IMR-90 (cell line): ENCODE data around the gene CCDC90B. TPM values are rescaled to one million over a fixed set of nuclear protein-coding genes. Genes with fewer than 3 reads are reported as not detected.

Experiments
- ATAC-seq: fragments of 200-7000 bp; cut with Tn5 transposase; 2 replicates; pipeline ENCODE4 v1.9.1; 2020; ENCODE audit warnings: low read depth, mild to moderate bottlenecking, moderate library complexity
- BruUV-seq: library from RNA; stranded (reverse); fragments of 400-500 nt; replicated peaks from 2 replicates; lab custom pipeline; 2021; lab: Mats Ljungman, UMichigan
- CTCF ChIA-PET: fragments of 300-600 bp; formaldehyde crosslinking; extraction: SDS; loops from one replicate; lab custom pipeline; 2021; ENCODE audit warnings: antibody characterized with exemption; lab: Yijun Ruan, JAX
- POLR2A ChIA-PET: fragments of 300-600 bp; sonication (Branson Sonifier 250); formaldehyde crosslinking; loops from one replicate; lab custom pipeline; 2022; ENCODE audit warnings: antibody characterized with exemption; ENCODE audit not compliant: unreplicated experiment; lab: Charles Lee
- DNase-seq: peaks from one replicate; pipeline ENCODE4 v3.0.0; 2013
- H2AFZ ChIP-seq: replicated peaks from 2 replicates; pipeline ENCODE3; 2013; ENCODE audit warnings: low read length, mild to moderate bottlenecking; ENCODE audit not compliant: poor library complexity
- H2AK5ac ChIP-seq: 2 replicates; pipeline ENCODE4 v1.6.1; 2013; ENCODE audit warnings: low read depth, low read length, inconsistent platforms
- H2AK9ac ChIP-seq: replicated peaks from 2 replicates; pipeline ENCODE3; 2013; ENCODE audit warnings: mild to moderate bottlenecking, low read depth, low read length, moderate library complexity; ENCODE audit not compliant: poor library complexity
- H2BK120ac ChIP-seq: 2 replicates; pipeline ENCODE4 v1.6.1; 2013; ENCODE audit warnings: low read depth, low read length, inconsistent platforms
- H2BK15ac ChIP-seq: 3 replicates; pipeline ENCODE4 v1.6.1; 2013; ENCODE audit warnings: low read depth, low read length, inconsistent platforms
- H2BK20ac ChIP-seq: 2 replicates; pipeline ENCODE4 v1.6.1; 2013; ENCODE audit warnings: low read depth, mild to moderate bottlenecking, inconsistent platforms, low read length, moderate library complexity
- H2BK5ac ChIP-seq: 2 replicates; pipeline ENCODE4 v1.6.1; 2013; ENCODE audit warnings: mild to moderate bottlenecking, low read depth, low read length, inconsistent platforms; ENCODE audit not compliant: poor library complexity, severe bottlenecking
- H3K14ac ChIP-seq: replicated peaks from 2 replicates; pipeline ENCODE4 v1.6.1; 2013; ENCODE audit warnings: low read depth, low read length, inconsistent platforms
- H3K18ac ChIP-seq: 2 replicates; pipeline ENCODE4 v1.6.1; 2013; ENCODE audit warnings: low read depth, low read length, control low read depth
- H3K23ac ChIP-seq: 2 replicates; pipeline ENCODE4 v1.6.1; 2013; ENCODE audit warnings: low read depth, low read length, inconsistent platforms
- H3K27ac ChIP-seq: 2 replicates; pipeline ENCODE4 v1.5.1; 2013; ENCODE audit warnings: mild to moderate bottlenecking, control low read depth, low read length; ENCODE audit not compliant: insufficient read depth
- H3K27me3 ChIP-seq: 2 replicates; pipeline ENCODE4 v1.6.1; 2013; ENCODE audit warnings: low read length; ENCODE audit not compliant: control insufficient read depth, insufficient read depth
- H3K36me3 ChIP-seq: 2 replicates; pipeline ENCODE4 v1.6.1; 2013; ENCODE audit warnings: low read length, mixed read lengths; ENCODE audit not compliant: control insufficient read depth, insufficient read depth
- H3K4ac ChIP-seq: 2 replicates; pipeline ENCODE4 v1.6.1; 2013; ENCODE audit warnings: low read depth, low read length, inconsistent platforms
- H3K4me1 ChIP-seq: 2 replicates; pipeline ENCODE4 v1.6.1; 2013; ENCODE audit warnings: low read length, mixed read lengths; ENCODE audit not compliant: control insufficient read depth, insufficient read depth
- H3K4me2 ChIP-seq: 2 replicates; pipeline ENCODE4 v1.6.1; 2013; ENCODE audit warnings: low read depth, mild to moderate bottlenecking, control low read depth, low read length, moderate library complexity
- H3K4me3 ChIP-seq: 2 replicates; pipeline ENCODE4 v1.5.1; 2013; ENCODE audit warnings: low read depth, mild to moderate bottlenecking, control low read depth, low read length, moderate library complexity; ENCODE audit not compliant: insufficient read depth
- H3K56ac ChIP-seq: 2 replicates; pipeline ENCODE4 v1.6.1; 2013; ENCODE audit warnings: low read length, inconsistent platforms; ENCODE audit not compliant: insufficient read depth; ENCODE audit errors: extremely low read depth
- H3K79me1 ChIP-seq, 2 experiments: 2 replicates each; pipeline ENCODE4 v1.6.1; 2013; ENCODE audit warnings: low read length in 2 of 2, inconsistent platforms in 1 of 2, low read depth in 1 of 2
- H3K9ac ChIP-seq: 2 replicates; pipeline ENCODE4 v1.6.1; 2013; ENCODE audit warnings: low read depth, low read length, control low read depth
- H3K9me1 ChIP-seq: 2 replicates; pipeline ENCODE4 v1.6.1; 2013; ENCODE audit warnings: low read length, inconsistent platforms; ENCODE audit not compliant: insufficient read depth
- H3K9me3 ChIP-seq: 2 replicates; pipeline ENCODE4 v1.6.1; 2013; ENCODE audit warnings: low read length; ENCODE audit not compliant: control insufficient read depth, insufficient read depth
- H4K20me1 ChIP-seq: 2 replicates; pipeline ENCODE4 v1.6.1; 2013; ENCODE audit warnings: low read length, inconsistent platforms; ENCODE audit not compliant: insufficient read depth
- H4K5ac ChIP-seq: 2 replicates; pipeline ENCODE4 v1.6.1; 2013; ENCODE audit warnings: mild to moderate bottlenecking, low read depth, low read length, control low read depth
- H4K8ac ChIP-seq, 2 experiments: 2 replicates each; pipeline ENCODE4 v1.6.1; 2013; ENCODE audit warnings: low read depth in 2 of 2, low read length in 2 of 2, control low read depth in 1 of 2, inconsistent platforms in 1 of 2
- H4K91ac ChIP-seq: 2 replicates; pipeline ENCODE4 v1.6.1; 2013; ENCODE audit warnings: low read depth, low read length, inconsistent platforms; ENCODE audit not compliant: insufficient read depth
- BHLHE40 ChIP-seq: fragments of 150-350 bp; IDR thresholded peaks from 2 replicates; pipeline ENCODE4 v1.6.1; 2016; ENCODE audit warnings: mild to moderate bottlenecking, low read depth, low read length
- CEBPB ChIP-seq: IDR thresholded peaks from 2 replicates; pipeline ENCODE4 v1.6.1; 2012; ENCODE audit warnings: low read depth, low read length, improper control_type of control experiment
- CHD1 ChIP-seq: IDR thresholded peaks from 2 replicates; pipeline ENCODE4 v1.6.1; 2012; ENCODE audit warnings: low read depth, low read length, improper control_type of control experiment
- CTCF ChIP-seq: conservative IDR thresholded peaks from 2 replicates; pipeline ENCODE4 v1.5.1; 2012; ENCODE audit warnings: mild to moderate bottlenecking, low read depth, low read length, improper control_type of control experiment
- ELK1 ChIP-seq: fragments of 150-350 bp; IDR thresholded peaks from 2 replicates; pipeline ENCODE4 v1.6.1; 2016; ENCODE audit warnings: low read depth, mild to moderate bottlenecking, low read length, moderate library complexity, borderline replicate concordance
- FOS ChIP-seq: fragments of 150-350 bp; IDR thresholded peaks from 2 replicates; pipeline ENCODE4 v1.6.1; 2016; ENCODE audit warnings: low read depth, low read length
- MAFK ChIP-seq: IDR thresholded peaks from 2 replicates; pipeline ENCODE4 v1.6.1; 2012; ENCODE audit warnings: low read depth, low read length, improper control_type of control experiment
- MAZ ChIP-seq: IDR thresholded peaks from 2 replicates; pipeline ENCODE4 v1.6.1; 2012; ENCODE audit warnings: low read depth, mild to moderate bottlenecking, low read length, improper control_type of control experiment, moderate library complexity, borderline replicate concordance
- MXI1 ChIP-seq: IDR thresholded peaks from 2 replicates; pipeline ENCODE4 v1.6.1; 2012; ENCODE audit warnings: low read depth, mild to moderate bottlenecking, low read length, moderate library complexity, borderline replicate concordance
- NFE2L2 ChIP-seq: fragments of 150-350 bp; IDR thresholded peaks from 2 replicates; pipeline ENCODE4 v1.6.1; 2016; ENCODE audit warnings: low read depth, mild to moderate bottlenecking, low read length
- POLR2A ChIP-seq: IDR thresholded peaks from 2 replicates; pipeline ENCODE4 v1.6.1; 2012; ENCODE audit warnings: mild to moderate bottlenecking, low read depth, low read length
- RAD21 ChIP-seq: IDR thresholded peaks from 2 replicates; pipeline ENCODE4 v1.6.1; 2012; ENCODE audit warnings: low read length, improper control_type of control experiment
- RCOR1 ChIP-seq: IDR thresholded peaks from 2 replicates; pipeline ENCODE4 v1.6.1; 2012; ENCODE audit warnings: mild to moderate bottlenecking, low read length, improper control_type of control experiment; ENCODE audit not compliant: insufficient replicate concordance
- RFX5 ChIP-seq: IDR thresholded peaks from 2 replicates; pipeline ENCODE4 v1.8.0; 2012; ENCODE audit warnings: low read depth, mild to moderate bottlenecking, low read length, moderate library complexity
- SMC3 ChIP-seq: fragments of 150-350 bp; IDR thresholded peaks from 2 replicates; pipeline ENCODE4 v1.6.1; 2016; ENCODE audit warnings: low read depth, mild to moderate bottlenecking, antibody characterized with exemption, low read length, moderate library complexity
- USF2 ChIP-seq: fragments of 150-350 bp; IDR thresholded peaks from 2 replicates; pipeline ENCODE4 v1.6.1; 2017; ENCODE audit warnings: mild to moderate bottlenecking, antibody characterized with exemption, low read length, low read depth
- WGBS, 2 experiments: methylation state at CpG; one replicate each; pipeline versions ENCODE4 v1.1.5 to v1.1.7; 2013; ENCODE audit warnings: missing lambda C conversion rate in 2 of 2; ENCODE audit not compliant: insufficient read length in 1 of 2; ENCODE audit errors: extremely low coverage in 2 of 2; 5-methylcytosine and 5-hydroxymethylcytosine counted together
- dilution Hi-C: fragments of 300-500 bp; cut with HindIII; formaldehyde crosslinking; loops from one replicate; pipeline ENCODE4 v1.14.3; 2018; ENCODE audit warnings: low sequenced_read_pairs; ENCODE audit not compliant: unreplicated experiment
- in situ Hi-C: fragments of 300-500 bp; cut with MboI; formaldehyde crosslinking; loops from 3 replicates; pipeline ENCODE4 v1.14.3; 2019; ENCODE audit warnings: low sequenced_read_pairs, inconsistent platforms, mixed read lengths
- intact Hi-C: fragments of 100-400 bp; cut with micrococcal nuclease; formaldehyde crosslinking; loops from 2 replicates; pipeline ENCODE4 v1.10.0; 2022
- polyA plus RNA-seq, 3 experiments: library from polyadenylated mRNA; depleted of rRNA; stranded (reverse); fragments of >200 nt; gene quantifications; 2 replicates each; pipeline ENCODE4 v1.2.3, GENCODE V29; 2012; ENCODE audit warnings: low replicate concordance in 1 of 3
- total RNA-seq: library from RNA; depleted of rRNA; stranded (reverse); fragments of >200 nt; gene quantifications from 2 replicates; pipeline ENCODE4 v1.2.3, GENCODE V29; 2012

Gene CCDC90B
- total and polyA plus RNA-seq, 2 of the 4 experiments (the other 2 are of a cell fraction) = 35.8 to 43.7 TPM

- Histone ChIP-seq H4K5ac (no peak overlapping the region), H4K8ac (no peak overlapping the region), H2AFZ (no peak overlapping the region), H3K9me1 (no peaks in the 10 kb centered on the region), H3K56ac (no peak overlapping the region), H2BK20ac (no peak overlapping the region), H3K14ac (no peak overlapping the region), H2BK120ac (no peak overlapping the region), H3K4ac (no peak overlapping the region), H2AK9ac (no peak overlapping the region), H3K4me1 (no peaks in the 10 kb centered on the region), H4K20me1 (no peaks in the 10 kb centered on the region), H3K27me3 (no peaks in the 10 kb centered on the region), H3K4me2 (no peak overlapping the region), H3K36me3 (no peaks in the 10 kb centered on the region), H3K79me1 (no peaks in the 10 kb centered on the region), H3K27ac (no peak overlapping the region), H2BK15ac (no peak overlapping the region), H4K91ac (no peak overlapping the region), H2BK5ac (no peak overlapping the region), H3K23ac (no peak overlapping the region), H3K4me3 (no peak overlapping the region), H2AK5ac (no peak overlapping the region), H3K18ac (no peak overlapping the region), H3K9ac (no peak overlapping the region), H3K9me3 (no peaks in the 10 kb centered on the region)
- ATAC-seq (no peak), DNase-seq (no peak)
- no peak for TF ChIP-seq BHLHE40
- no peak for TF ChIP-seq POLR2A
- TF ChIP-seq FOS = no peak
- TF ChIP-seq MAFK = no peak
- no peak for TF ChIP-seq MXI1
- TF ChIP-seq CTCF = no peak
- TF ChIP-seq SMC3 = no peak
- no peak for TF ChIP-seq USF2
- no peak for TF ChIP-seq NFE2L2
- no peak for TF ChIP-seq CEBPB
- no peak for TF ChIP-seq RAD21
- no peak for TF ChIP-seq MAZ
- TF ChIP-seq RFX5 = no peak
- TF ChIP-seq RCOR1 = no peak
- no peak for TF ChIP-seq CHD1
- TF ChIP-seq ELK1 = no peak
- BruUV-seq = no TSS peak
- ChIA-PET POLR2A (no interaction called here), CTCF (interaction anchor here (1.5 kb wide), 1 partner anchor 13 kb away, joined by 4 read pairs; no protein-coding TSS in a partner anchor)
- in situ Hi-C loops = no loop called here
- intact Hi-C loops = no loop called here
- dilution Hi-C loops = no loop called here
- WGBS, 2 experiments = no CpG with 5 or more reads among the region's 1 CpG
Measured at GRCh38 chr11:83318931-83319330, 32.8 kb upstream of the CCDC90B start.
